Measurements from ENCODE around the gene ERC1.
"Not testable (repeated sequence)": the region's sequence is repeated elsewhere in the genome, so short reads cannot be mapped to it uniquely, and the experiment has no call there.

Gene ERC1

DNA sequence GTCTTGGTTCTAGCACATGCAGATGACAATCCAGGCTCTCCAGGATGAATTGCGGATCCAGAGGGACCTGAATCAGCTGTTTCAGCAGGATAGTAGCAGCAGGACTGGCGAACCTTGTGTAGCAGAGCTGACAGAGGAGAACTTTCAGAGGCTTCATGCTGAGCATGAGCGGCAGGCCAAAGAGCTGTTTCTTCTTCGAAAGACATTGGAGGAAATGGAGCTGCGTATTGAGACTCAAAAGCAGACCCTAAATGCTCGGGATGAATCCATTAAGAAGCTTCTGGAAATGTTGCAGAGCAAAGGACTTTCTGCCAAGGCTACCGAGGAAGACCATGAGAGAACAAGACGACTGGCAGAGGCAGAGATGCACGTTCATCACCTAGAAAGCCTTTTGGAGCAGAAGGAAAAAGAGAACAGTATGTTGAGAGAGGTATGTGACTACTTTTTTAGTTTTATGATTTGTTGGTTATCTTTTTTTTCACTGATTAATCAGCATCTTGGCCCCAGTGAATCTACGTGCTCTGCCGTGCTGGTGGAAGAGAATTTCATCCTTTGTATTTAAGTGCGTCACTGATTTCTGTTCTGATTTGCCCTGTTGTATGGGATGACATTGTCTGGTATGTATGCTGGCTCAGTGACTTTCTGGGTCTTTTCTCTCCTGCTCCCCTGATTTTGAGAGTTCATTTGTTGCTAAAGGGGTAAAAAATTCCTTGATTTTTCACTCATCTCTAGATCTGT lies 92.3 kb downstream of the ERC1 start:
- DNase-seq: no peak

- DNase-seq: no peak
Measured at GRCh38 chr12:1083889-1084262, 92.9 kb downstream of the ERC1 start.

DNA sequence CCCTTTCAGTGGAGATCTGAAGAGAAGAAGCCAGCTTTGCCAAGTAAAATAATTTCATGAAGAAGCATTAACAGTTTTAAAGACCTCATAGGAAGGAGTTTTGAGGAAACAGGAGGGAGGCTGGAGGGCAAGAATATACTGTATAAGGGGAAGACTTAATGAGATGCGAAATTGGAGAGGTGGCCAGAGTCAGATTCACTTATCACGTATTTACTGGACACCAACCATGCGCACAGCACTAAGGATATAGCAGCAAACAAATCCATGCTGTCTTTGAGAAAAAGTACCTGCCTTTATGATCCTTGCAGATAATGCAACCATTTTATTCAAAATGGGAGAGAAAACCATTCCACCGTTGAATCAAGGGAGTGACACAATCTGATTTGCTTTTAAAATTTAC lies 100.3 kb downstream of the ERC1 start:
- no peak for DNase-seq

DNA sequence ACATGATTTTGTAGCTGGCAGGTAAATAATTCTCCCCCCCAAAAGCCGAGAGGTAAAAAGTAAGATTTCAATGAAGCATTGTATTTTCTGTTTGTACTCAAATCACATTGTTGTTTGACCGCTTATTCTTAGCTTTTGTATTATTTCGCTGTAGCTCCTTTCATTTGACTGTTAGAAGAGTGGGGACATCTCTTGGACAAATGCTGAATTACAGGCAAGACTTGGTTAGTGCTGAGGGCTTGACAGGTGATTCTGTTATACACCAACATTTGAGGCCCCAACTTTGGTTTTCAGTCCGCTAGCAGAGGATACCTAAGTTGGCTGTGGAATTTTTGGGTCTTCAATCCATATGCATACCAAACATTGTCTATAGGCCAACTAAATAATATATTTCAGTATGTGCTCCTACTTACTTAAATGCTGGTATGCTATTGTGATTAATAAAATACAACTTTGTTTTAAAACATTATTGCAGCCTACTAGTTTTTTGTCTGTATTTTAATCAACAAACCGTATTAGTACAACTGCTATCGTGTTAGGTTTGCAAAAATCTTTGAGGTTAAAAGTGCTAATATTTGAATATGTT lies 102.2 kb downstream of the ERC1 start:
- peak; percentile 38 for DNase-seq

DNA sequence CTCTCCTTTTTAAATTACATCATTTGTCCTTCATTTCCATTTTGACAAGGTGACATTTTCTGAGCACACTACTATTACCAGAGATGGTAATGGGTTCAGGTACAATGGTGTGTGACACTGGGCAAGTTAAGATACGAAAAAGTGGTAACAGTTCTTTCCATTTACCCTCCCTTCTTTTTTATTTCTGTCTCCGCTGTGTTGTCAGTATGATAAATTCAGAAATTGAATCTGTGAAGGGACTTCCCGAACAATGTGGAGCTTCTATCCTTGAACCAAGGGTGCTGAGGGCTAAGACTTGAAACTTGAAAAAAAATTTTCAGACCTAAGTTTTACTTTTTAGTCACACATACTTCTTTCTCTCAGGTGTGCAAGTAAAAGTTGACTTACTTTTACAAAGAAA lies 103.7 kb downstream of the ERC1 start:
- DNase-seq: no peak

- no peak for DNase-seq
Measured at GRCh38 chr12:1099158-1099557, 108.1 kb downstream of the ERC1 start.

DNA sequence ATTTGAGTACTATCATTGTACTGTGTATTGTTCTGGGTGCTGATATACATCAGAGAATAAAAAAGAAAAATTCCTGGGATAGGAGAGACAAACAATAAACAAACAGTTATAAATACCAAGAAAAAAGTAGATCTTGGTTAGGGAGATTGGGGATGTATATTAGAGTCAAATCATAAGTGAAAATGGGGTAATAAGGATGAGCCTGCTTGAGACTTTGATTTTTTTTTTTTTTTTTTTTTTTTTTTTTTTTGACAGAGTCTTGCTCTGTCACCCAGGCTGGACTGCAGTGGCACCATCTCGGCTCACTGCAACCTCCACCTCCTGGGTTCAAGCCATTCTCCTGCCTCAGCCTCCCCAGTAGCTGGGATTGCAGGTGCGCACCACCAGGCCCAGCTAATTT lies 108.6 kb downstream of the ERC1 start:
- not testable (repeated sequence) for DNase-seq

DNA sequence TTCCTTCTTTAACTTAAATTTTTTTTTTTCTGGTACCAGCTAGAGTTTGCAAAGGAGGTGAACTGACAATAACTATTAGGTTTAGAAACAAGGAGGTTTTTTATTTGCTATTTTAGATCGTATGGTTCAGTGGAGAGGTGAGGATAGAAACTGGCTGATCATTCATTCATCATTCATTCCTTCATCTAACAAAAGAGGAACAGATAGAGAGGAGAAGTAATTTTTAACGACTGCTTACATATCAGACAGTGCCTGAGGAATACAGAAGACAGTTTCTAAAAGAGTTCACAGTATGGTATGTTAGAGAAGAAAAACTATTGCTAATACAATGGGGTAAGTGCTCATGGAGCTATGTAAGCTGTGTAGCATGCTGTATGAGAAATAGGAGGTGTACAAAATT lies 111.1 kb downstream of the ERC1 start:
- DNase-seq: no peak

GRCh38 chr12:1102791-1103450 lies 111.9 kb downstream of the ERC1 start:
- DNase-seq: no peak

GRCh38 chr12:1103632-1104031 lies 112.6 kb downstream of the ERC1 start:
- DNase-seq: no peak

GRCh38 chr12:1104088-1104800 lies 113.2 kb downstream of the ERC1 start:
- no peak for DNase-seq

DNA sequence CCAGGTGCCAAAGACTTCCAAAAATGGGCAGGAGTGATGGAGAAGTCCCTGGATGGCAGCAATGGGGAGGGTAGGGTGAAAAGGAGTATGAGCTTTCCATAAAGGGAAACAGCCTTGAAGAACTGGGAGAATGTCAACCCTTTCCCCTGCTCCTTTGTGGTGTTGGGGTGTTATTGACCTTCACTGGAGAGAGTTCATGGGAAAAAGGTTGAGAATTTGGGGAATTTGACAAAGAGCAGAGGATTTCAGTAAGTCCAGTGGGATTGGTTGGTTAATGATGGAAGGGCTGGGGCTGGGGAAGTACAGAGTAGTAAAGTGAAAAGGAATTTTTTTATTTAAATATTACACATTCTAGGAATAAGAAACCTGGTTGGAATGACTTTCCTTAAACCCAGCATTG lies 116.6 kb downstream of the ERC1 start:
- DNase-seq: no peak

GRCh38 chr12:1108276-1108675 lies 117.3 kb downstream of the ERC1 start:
- DNase-seq: no peak

DNA sequence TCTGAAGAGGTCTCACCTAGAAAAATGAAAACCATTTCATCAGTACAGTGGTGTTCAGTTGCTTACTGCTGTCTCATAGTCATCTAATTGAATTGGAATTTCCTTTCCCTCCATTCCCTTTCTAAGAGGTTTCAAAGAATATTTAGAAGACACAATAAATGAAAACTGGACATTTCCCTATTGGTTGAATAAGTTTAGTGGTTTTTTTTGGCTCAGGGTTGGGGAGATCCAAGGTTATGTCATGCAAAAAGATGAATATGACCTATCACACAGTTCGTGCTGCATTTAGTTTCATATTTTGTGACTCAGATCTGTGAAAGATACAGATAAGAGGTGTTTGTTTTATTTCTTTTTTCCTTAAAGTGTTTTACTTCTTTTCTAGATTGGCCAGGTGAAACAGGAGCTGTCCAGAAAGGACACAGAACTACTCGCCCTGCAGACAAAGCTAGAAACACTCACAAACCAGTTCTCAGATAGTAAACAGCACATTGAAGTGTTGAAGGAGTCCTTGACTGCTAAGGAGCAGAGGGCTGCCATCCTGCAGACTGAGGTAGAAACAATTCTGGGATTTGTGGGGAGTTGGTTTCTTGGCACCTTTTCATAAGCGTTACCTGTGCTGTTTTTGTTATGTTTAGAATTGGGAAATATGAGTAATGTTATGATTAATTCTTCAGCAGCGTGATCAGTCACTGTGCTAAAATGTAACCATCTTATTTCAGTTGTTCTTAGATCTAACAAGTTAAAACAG lies 124.6 kb downstream of the ERC1 start:
- DNase-seq: no peak

DNA sequence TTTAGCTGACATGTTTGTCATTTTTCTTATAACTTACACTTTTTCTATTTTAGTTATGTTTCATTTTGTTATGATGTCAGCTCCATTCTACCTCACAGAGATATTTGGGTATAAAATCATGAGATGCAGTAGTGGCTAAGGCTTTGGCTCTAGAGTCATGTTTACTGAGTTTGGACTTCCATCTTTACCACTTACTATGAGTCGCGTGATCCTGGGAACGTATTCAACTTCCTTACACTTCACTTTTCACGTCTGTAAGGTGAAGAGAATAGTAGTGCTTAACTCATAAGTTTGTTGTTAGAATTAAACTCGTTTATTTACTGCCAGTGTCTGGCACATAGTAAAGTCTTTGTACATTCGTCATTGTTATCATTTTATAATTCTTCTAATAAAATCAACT lies 126.3 kb downstream of the ERC1 start:
- DNase-seq: no peak

DNA sequence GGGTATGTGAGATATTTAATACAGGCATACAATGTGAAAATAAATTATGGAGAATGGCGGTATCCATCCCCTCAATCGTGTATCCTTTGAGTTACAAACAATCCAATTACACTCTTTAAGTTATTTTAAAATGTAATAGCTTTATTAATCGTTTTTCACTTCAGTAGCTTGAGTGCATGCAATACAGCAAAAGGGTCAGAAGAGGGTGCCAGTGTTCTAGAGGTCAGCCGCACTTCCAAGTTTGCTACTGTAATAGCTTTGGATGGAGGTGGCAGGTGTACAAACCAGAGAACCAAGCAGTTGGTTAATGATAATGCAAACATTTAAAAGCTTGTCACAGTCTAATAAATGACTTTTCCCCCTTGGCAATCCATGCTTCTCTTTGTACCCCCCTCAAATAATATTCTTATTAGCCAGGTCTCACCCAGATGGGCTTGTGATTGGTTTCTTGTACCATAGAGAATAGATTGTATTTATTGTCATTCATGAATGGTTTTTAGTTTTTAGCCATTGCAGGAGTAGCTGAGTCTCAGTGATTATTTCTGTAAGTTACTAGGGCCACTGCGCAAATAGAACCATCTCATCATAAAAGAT lies 127.0 kb downstream of the ERC1 start:
- DNase-seq: peak; percentile 73

- DNase-seq: no peak
Measured at GRCh38 chr12:1122786-1123185, 131.8 kb downstream of the ERC1 start.

- no peak for DNase-seq
Measured at GRCh38 chr12:1126091-1126490, 135.1 kb downstream of the ERC1 start.

DNA sequence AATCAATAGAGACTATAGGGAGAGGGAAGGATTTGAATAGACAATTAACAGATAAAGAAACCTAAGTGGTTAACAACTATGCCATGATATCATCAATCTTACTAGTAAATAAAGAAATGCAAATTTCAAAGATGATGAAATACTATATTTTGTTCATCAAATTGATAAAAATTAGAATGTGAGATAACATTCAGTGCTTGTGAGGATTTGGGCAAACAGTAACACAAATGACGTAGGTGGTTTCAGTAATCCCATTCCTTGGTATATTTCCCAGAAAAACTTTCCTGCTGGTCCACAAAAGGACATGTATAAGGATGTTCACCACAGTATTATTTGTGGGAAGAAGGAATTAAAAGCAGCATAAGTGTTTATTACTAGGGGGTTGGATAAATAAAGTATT lies 136.0 kb downstream of the ERC1 start:
- no peak for DNase-seq

- no peak for DNase-seq
Measured at GRCh38 chr12:1130164-1130563, 139.1 kb downstream of the ERC1 start.

DNA sequence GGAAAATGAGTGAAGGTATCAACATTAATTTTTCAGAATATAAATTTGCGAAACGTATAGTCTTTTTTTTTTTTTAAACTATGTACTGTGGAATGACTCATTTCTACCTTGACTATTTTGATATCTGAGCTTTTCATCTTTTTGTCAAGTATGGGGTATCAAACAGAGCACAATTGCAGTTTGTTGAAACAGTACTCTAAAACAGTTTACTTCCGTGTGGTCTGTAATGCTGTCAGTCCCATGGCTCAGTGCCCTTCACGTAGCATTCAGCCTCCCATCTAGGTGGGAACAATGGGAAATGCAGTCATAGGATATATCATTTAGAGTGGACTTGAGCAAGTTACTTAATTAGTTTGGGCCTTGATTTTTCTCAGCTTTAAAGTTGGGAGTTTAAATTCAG lies 139.5 kb downstream of the ERC1 start:
- no peak for DNase-seq

GRCh38 chr12:1131811-1132224 lies 140.8 kb downstream of the ERC1 start:
- DNase-seq: no peak

DNA sequence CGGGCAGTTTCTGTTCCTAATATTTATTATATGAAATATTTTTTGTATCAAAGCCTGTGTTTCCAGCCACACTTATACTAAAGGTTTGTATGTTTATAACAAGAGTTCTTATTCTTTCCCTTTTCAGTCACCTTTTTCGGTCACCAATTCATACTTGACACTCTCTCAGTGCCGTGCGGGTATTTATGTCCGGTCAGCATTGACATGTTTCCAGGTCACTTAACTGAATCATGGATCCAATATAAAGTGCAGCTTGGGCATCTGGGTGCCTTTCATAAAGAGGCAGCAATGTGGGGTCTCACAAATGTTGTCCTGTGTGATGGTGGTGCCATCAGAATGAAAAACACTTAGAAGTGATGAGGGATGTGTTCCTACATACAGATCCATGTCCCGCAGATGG lies 141.3 kb downstream of the ERC1 start:
- DNase-seq: no peak

All from right forelimb (tissue), 1 donor.